Activated CD4-positive, alpha-beta memory T cell treated with anti-CD3 and anti-CD28 coated beads for 36 hours (primary cell): ENCODE data around the gene CADM1. TPM values are rescaled to one million over a fixed set of nuclear protein-coding genes. Genes with fewer than 3 reads are reported as not detected.

Experiments
- CTCF ChIA-PET: fragments of 350-600 bp; sonication (Branson Sonifier 250); formaldehyde crosslinking; loops from one replicate; lab custom pipeline; 2021; ENCODE audit warnings: antibody characterized with exemption, inconsistent platforms; lab: Charles Lee
- POLR2A ChIA-PET: fragments of 350-600 bp; sonication (Branson Sonifier 250); formaldehyde crosslinking; loops from one replicate; lab custom pipeline; 2021; ENCODE audit warnings: antibody characterized with exemption; lab: Charles Lee
- DNase-seq: peaks from one replicate; pipeline ENCODE4 v3.0.0-alpha.2; 2020
- H3K27ac Mint-ChIP-seq: one replicate; pipeline ENCODE4 v1.8.0; 2021; ENCODE audit warnings: mixed read lengths
- H3K27me3 Mint-ChIP-seq: one replicate; pipeline ENCODE4 v1.8.0; 2021; ENCODE audit warnings: mixed read lengths
- H3K36me3 Mint-ChIP-seq: one replicate; pipeline ENCODE4 v1.8.0; 2021; ENCODE audit warnings: mixed read lengths
- H3K4me1 Mint-ChIP-seq: one replicate; pipeline ENCODE4 v1.8.0; 2021; ENCODE audit warnings: low read depth, mixed read lengths
- H3K4me3 Mint-ChIP-seq: one replicate; pipeline ENCODE4 v1.8.0; 2021; ENCODE audit warnings: mild to moderate bottlenecking, mixed read lengths
- H3K9me3 Mint-ChIP-seq: one replicate; pipeline ENCODE4 v1.8.0; 2021; ENCODE audit warnings: mixed read lengths
- intact Hi-C: fragments of 100-400 bp; cut with micrococcal nuclease; formaldehyde crosslinking; loops from one replicate; pipeline ENCODE4 v1.15.1; 2023
- total RNA-seq, 2 experiments: library from RNA; stranded (reverse); gene quantifications; one replicate each; pipeline ENCODE4 v1.2.3, GENCODE V29; 2021

The CADM1 gene
- total RNA-seq, 2 experiments from 2014 or later: 0.95 to 1.5 TPM

DNA sequence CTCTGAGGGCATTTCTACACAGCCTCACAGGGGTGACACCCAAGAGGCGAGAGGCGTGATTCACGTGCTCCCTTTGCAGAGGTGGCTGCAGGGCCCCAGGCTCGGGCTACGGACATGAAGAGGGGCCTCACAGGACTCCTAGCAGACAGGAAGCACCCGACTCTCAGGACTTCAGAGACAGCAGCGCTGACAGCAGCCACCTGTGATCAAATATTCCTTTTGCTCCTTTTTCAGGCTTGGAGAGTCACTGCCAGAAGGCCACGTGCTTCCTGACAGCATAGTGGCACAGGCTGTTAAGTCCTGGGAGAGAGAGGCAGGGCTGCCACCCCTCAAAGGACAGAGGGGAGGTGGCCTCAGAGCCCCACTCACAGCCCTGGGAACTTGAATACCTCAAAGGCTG is 348.9 kb downstream of the CADM1 start:
- intact Hi-C loops: no loop called here
- DNase-seq: no peak
- Mint-ChIP-seq H3K4me3 (no peak overlapping the region), H3K27me3 (no peaks in the 10 kb centered on the region), H3K36me3 (no peaks in the 10 kb centered on the region), H3K4me1 (no peaks in the 10 kb centered on the region), H3K9me3 (no peaks in the 10 kb centered on the region), H3K27ac (no peak overlapping the region)
- ChIA-PET CTCF (no interaction called here), POLR2A (no interaction called here)

DNA sequence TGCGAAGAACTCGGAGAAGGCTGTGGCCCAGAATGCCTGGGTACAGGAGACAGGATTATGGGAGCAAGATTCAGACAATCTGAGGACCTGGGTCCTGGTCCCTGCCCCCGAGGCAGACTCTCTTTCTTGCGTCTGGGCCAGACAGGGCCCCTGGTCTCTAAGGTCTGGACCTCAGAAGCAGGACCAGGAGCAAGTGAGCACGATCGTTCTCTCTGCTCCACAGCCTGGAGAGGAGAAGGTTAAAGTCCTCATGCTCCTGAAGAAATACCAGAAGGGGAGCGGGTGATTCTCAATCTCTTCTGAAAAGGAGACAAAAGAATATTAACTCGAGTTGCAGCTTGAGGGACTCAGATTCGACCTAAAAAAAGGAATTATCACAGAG is 349.9 kb downstream of the CADM1 start:
- Mint-ChIP-seq H3K27ac (no peak overlapping the region), H3K27me3 (no peaks in the 10 kb centered on the region), H3K4me1 (no peaks in the 10 kb centered on the region), H3K9me3 (no peaks in the 10 kb centered on the region), H3K36me3 (no peaks in the 10 kb centered on the region), H3K4me3 (no peak overlapping the region)
- no peak for DNase-seq
- POLR2A ChIA-PET: no interaction called here
- intact Hi-C loops: no loop called here
- CTCF ChIA-PET: no interaction called here

DNA sequence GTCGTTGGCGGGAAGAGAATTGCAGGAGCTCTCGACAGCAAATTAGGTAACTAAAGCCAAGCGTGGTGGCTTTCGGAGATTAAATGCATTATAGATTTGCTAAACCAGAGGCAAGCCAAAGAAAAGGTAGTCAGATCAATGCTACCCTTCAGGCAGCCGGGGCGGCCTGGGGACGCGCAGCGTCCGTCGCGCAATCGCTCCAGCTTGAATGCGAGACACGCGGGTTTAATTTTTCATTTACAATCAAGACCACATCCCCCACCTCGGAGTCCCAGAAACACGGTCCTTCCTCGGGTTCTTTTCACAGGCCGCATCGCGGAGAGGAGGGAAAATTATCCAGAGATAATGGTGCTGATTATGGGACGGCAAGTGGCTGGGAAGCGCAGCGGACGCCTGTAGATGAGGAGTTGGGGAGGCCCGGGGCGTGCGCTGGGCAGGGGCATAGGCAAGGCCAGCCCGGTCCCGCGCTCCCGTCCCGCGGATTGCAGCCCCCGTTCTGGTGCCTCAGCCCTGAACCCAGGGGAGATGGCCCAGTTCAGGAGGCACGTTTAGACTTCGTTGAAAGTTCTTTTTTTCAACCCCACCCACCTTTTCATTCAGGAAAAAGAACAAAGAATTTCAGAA is 350.4 kb downstream of the CADM1 start:
- Mint-ChIP-seq H3K9me3 (no peaks in the 10 kb centered on the region), H3K36me3 (no peaks in the 10 kb centered on the region), H3K4me3 (no peak overlapping the region), H3K4me1 (no peaks in the 10 kb centered on the region), H3K27ac (no peak overlapping the region), H3K27me3 (no peaks in the 10 kb centered on the region)
- ChIA-PET CTCF (no interaction called here), POLR2A (no interaction called here)
- intact Hi-C loops: no loop called here
- DNase-seq: no peak

DNA sequence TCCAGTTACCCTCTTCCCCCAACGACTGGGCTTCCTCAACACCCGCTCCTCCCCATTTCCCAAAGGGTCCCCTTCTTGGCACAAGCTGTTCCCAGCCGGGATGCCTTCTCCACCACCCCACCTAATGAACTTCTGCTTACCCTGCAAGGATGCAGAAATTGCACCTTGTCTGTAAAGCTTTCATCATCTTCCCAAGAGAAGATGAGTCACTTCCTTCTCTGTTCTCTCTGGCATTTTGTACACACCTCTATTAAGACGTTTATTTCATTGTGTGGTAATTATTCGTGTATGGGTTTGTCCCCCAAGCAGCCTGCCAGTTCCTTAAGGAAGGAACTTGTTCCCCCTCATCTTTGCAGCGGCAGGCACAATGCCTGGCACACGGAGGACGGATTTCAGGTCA is 351.1 kb downstream of the CADM1 start:
- H3K36me3 Mint-ChIP-seq: no peaks in the 10 kb centered on the region
- ChIA-PET CTCF (no interaction called here), POLR2A (no interaction called here)
- no peaks in the 10 kb centered on the region for H3K9me3 Mint-ChIP-seq
- intact Hi-C loops: no loop called here
- H3K27ac Mint-ChIP-seq: no peak overlapping the region
- no peaks in the 10 kb centered on the region for H3K27me3 Mint-ChIP-seq
- DNase-seq: no peak
- H3K4me3 Mint-ChIP-seq: no peak overlapping the region
- no peaks in the 10 kb centered on the region for H3K4me1 Mint-ChIP-seq

DNA sequence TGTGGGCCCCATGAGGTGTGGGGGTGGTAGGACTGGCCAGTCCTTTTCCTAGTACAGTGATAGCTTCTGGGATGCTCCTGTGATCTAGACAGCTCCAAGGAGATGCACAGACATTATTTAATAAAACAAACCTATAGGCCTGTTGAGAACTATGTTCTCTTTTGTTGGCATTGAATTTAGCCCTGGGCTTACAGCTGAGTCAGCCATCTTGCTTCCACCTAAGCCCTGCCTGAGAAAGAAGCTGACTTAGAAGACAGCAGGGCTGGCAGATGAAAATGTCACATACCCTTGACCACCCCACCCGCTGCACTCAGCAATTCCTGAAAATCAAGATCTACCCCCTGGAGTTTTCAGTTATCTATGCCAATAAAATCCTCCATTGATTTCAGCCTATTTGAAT is 353.2 kb downstream of the CADM1 start:
- Mint-ChIP-seq H3K4me1 (no peaks in the 10 kb centered on the region), H3K4me3 (no peak overlapping the region), H3K27ac (no peak overlapping the region), H3K9me3 (no peaks in the 10 kb centered on the region), H3K36me3 (no peaks in the 10 kb centered on the region), H3K27me3 (no peaks in the 10 kb centered on the region)
- POLR2A ChIA-PET: no interaction called here
- CTCF ChIA-PET: no interaction called here
- DNase-seq: no peak
- intact Hi-C loops: no loop called here

DNA sequence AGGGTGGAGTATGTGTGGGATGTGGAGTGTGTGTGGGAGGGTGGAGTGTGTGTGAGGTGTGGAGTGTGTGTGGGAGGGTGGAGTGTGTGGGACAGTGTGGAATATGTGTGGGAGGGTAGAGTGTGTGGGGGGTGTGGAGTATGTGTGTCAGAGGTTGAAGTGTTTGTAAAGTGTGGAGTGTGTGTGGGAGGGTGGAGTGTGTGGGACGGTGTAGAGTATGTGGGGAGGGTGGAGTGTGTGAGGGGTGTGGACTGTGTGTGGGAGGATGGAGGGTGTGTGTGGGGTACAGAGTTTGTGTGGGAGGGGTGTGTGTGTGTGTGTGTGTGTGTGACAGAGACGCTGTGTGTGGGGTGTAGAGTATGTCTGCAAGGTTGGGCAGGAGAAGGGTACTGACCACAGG is 355.5 kb downstream of the CADM1 start:
- H3K27me3 Mint-ChIP-seq: no peaks in the 10 kb centered on the region
- DNase-seq: no peak
- H3K36me3 Mint-ChIP-seq: no peaks in the 10 kb centered on the region
- no peaks in the 10 kb centered on the region for H3K9me3 Mint-ChIP-seq
- ChIA-PET POLR2A (no interaction called here), CTCF (interaction anchor here (0.6 kb wide), 1 partner anchor 94 kb away, joined by 3 read pairs; no protein-coding TSS in a partner anchor)
- no peak overlapping the region for H3K4me3 Mint-ChIP-seq
- H3K4me1 Mint-ChIP-seq: no peaks in the 10 kb centered on the region
- intact Hi-C loops: no loop called here
- H3K27ac Mint-ChIP-seq: no peak overlapping the region

DNA sequence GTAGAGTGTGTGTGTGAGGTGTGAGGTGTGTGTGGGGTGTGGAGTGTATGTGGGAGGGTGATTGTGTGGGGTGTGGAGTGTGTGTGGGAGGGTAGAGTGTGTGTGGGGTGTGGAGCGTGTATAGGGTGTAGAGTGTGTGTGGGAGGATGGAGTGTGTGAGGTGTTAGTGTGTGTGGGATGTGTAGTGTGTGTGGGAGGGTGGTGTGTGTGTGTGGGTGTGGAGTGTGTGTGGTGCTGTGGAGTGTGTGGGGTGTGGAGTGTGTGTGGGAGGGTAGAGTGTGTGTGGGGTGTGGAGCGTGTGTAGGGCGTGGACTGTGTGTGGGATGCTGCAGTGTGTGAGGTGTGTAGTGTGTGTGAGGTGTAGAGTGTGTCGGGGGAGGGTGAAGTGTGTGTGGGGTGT is 356.1 kb downstream of the CADM1 start:
- no peaks in the 10 kb centered on the region for H3K27me3 Mint-ChIP-seq
- CTCF ChIA-PET: no interaction called here
- intact Hi-C loops: no loop called here
- H3K4me3 Mint-ChIP-seq: no peak overlapping the region
- H3K9me3 Mint-ChIP-seq: no peaks in the 10 kb centered on the region
- POLR2A ChIA-PET: no interaction called here
- no peaks in the 10 kb centered on the region for H3K36me3 Mint-ChIP-seq
- DNase-seq: no peak
- H3K4me1 Mint-ChIP-seq: no peaks in the 10 kb centered on the region
- no peak overlapping the region for H3K27ac Mint-ChIP-seq

DNA sequence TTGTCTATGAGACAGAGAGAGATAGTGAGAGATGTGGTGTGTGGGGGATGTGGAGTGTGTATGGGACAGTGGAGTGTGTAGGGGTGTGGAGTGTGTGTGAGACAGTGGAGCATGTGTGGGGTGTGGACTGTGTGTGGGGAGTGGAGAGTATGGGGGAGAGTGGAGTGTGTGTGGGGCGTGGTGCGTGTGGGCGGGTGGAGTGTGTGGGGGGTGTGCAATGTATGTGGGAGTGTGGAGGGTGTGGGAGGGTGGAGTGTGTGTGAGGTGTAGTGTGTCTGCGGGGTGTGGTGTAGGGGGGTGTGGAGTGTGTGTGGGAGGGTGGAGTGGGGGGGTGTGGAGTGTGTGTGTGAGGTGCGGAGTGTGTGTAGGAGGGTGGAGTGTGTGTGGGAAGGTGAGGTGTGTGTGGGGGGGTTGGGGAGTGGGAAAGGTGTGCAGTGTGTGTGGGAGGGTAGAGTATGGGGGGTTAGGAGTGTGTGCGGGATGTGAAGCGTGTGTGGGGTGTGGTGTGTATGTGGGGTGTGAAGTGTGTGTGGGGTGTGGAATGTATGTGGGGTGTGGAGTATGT is 356.9 kb downstream of the CADM1 start:
- no peak overlapping the region for H3K27ac Mint-ChIP-seq
- H3K4me3 Mint-ChIP-seq: no peak overlapping the region
- no peaks in the 10 kb centered on the region for H3K4me1 Mint-ChIP-seq
- no peaks in the 10 kb centered on the region for H3K9me3 Mint-ChIP-seq
- CTCF ChIA-PET: no interaction called here
- POLR2A ChIA-PET: no interaction called here
- intact Hi-C loops: no loop called here
- H3K36me3 Mint-ChIP-seq: no peaks in the 10 kb centered on the region
- no peak for DNase-seq
- no peaks in the 10 kb centered on the region for H3K27me3 Mint-ChIP-seq

DNA sequence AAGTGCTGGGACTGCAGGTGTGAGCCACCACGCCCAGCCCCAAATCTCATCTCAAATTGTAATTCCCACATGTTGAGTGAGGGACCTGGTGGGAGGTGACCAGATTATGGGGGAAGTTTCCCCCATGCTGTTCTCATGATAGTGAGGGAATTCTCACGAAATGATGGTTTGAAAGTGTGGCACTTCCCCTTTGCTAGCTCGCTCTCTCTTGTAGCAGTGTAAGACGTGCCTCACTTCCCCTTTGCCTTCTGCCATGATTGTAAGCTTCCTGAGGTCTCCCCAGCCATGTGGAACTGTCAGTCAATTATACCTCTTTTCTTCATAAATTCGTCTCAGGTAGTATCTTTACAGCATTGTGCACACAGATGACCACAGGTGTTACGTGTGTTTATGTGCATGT is 357.8 kb downstream of the CADM1 start:
- no peak for DNase-seq
- intact Hi-C loops: no loop called here
- ChIA-PET POLR2A (no interaction called here), CTCF (no interaction called here)
- no peaks in the 10 kb centered on the region for H3K27me3 Mint-ChIP-seq
- no peaks in the 10 kb centered on the region for H3K9me3 Mint-ChIP-seq
- H3K4me1 Mint-ChIP-seq: no peaks in the 10 kb centered on the region
- no peak overlapping the region for H3K27ac Mint-ChIP-seq
- no peaks in the 10 kb centered on the region for H3K36me3 Mint-ChIP-seq
- H3K4me3 Mint-ChIP-seq: no peak overlapping the region

DNA sequence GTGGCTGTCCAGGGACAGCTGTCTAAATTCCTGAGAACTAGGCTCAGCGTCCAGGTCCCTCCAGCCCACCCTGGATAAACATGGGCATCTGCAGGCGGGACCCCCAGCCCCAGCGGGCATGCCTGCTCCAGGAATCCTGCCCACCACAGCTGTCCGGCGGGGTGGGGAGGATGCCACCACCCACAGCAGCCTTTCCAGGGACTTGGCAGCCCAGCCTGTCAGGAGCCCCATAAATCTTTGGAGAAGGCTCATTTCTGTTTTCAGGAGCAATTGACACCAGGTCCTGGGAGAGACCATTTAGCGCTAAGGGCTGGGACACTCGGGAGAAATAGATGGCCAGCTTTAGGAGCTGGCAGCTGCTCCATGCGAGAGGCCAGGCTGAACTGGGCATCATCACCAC is 358.9 kb downstream of the CADM1 start:
- intact Hi-C loops: no loop called here
- Mint-ChIP-seq H3K4me3 (no peak overlapping the region), H3K27me3 (peaks cover 2% of the 10 kb centered on the region), H3K9me3 (no peaks in the 10 kb centered on the region), H3K27ac (no peak overlapping the region), H3K4me1 (no peaks in the 10 kb centered on the region), H3K36me3 (no peaks in the 10 kb centered on the region)
- ChIA-PET CTCF (no interaction called here), POLR2A (no interaction called here)
- no peak for DNase-seq

DNA sequence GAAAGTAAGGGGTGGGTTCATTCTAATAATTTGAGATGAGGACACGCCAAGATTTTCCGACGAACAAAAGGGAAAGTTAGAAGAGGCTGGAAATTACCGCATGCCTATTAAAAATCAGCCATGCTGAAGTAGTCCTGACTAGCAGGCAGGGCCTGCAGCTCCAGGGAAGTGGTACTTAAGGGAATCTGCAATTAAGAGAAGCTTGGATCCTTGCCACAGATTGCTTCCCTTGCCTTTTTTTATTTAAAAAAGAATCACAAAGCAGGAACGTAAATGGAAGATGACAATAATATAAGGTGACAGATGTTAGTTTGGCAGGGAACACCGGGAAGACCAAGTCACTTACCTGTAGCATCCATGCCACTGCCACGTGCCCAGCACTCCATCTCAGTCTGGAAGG is 359.3 kb downstream of the CADM1 start:
- DNase-seq: no peak
- H3K36me3 Mint-ChIP-seq: no peaks in the 10 kb centered on the region
- intact Hi-C loops: no loop called here
- peaks cover 2% of the 10 kb centered on the region for H3K27me3 Mint-ChIP-seq
- no peak overlapping the region for H3K27ac Mint-ChIP-seq
- ChIA-PET POLR2A (no interaction called here), CTCF (no interaction called here)
- H3K4me3 Mint-ChIP-seq: no peak overlapping the region
- no peaks in the 10 kb centered on the region for H3K4me1 Mint-ChIP-seq
- H3K9me3 Mint-ChIP-seq: no peaks in the 10 kb centered on the region

DNA sequence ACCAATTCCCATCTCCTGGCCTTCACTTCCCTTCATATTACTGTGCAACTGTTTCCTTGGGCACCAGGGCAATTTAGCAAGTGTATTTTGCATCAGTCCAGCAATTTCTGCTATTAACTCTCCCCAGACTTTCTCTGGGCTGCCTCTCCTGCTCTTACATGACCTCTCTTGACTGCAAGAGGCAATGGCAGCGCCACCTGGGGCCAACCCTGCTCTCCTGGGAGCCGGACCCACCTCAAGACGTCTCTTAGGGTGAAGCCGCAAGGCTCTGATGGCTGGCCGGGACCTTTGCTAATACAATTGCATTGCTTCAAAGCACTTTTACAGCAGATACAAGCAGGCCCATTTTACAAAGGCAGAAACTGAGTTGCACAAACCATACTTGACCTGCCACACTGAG is 360.2 kb downstream of the CADM1 start:
- Mint-ChIP-seq H3K36me3 (no peaks in the 10 kb centered on the region), H3K4me3 (no peak overlapping the region), H3K27me3 (peaks cover 2% of the 10 kb centered on the region), H3K4me1 (no peaks in the 10 kb centered on the region), H3K27ac (no peak overlapping the region), H3K9me3 (no peaks in the 10 kb centered on the region)
- POLR2A ChIA-PET: no interaction called here
- DNase-seq: no peak
- intact Hi-C loops: no loop called here
- CTCF ChIA-PET: no interaction called here

DNA sequence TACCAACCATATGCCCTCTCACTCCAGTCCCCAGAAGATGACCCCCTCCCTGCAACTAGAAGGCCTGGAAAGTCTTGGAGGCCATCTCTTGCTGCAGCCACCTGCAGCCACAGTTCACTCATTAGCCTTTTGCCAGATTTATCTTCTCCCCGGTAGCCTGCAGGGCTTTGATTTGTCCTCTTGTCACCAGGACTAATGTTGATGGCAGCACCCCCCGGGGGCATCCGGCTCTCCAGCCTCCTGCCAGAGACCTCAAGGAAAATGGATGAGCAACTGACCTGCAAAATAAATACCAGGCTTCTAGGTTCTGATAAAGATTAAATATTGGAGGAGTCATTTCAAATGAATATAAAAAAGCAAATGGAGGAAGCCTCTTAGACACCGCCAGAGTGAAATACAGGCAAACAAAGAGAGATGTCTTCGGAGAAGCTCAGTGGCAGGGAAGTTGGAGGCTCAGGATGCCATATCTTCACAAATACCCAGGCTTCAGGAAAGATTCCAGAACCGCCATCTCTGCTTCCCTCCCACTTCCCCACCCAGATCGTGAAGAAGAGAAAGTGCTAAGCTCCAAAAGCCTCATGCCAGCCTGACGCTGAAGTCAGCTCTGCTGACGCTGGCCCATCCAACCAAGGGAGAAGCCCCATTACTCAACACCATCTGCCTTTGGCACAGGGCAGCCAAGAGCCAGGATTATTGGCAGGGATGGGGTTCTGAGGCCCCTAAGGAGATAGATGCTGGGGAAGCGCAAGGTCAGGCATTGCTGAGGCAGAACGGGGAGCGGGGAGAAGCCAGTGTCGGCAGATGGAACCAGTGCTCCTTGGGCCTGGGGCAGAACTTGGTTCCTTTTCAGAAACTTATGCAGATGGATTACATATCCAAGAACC is 362.7 kb downstream of the CADM1 start:
- DNase-seq: no peak
- Mint-ChIP-seq H3K36me3 (no peaks in the 10 kb centered on the region), H3K27me3 (peaks cover 2% of the 10 kb centered on the region), H3K9me3 (no peaks in the 10 kb centered on the region), H3K4me1 (no peaks in the 10 kb centered on the region), H3K4me3 (no peak overlapping the region), H3K27ac (no peak overlapping the region)
- ChIA-PET POLR2A (no interaction called here), CTCF (no interaction called here)
- intact Hi-C loops: no loop called here
